ENCODE results near the gene NFATC2IP. TPM values are rescaled to one million over a fixed set of nuclear protein-coding genes. Genes with fewer than 3 reads are reported as not detected.

Gene NFATC2IP
- total and polyA plus RNA-seq, 2 of the 13 experiments (the other 11 are each of a cell fraction or from before 2014, with no cell fraction given) = 32.1 to 48.5 TPM

GRCh38 chr16:28974437-28975157, 23.9 kb downstream of the NFATC2IP start, which contains the start of gene SPNS1 (continued):
- TF ChIP-seq CSRNP2 (CRISPR knock-in tag; conservative IDR thresholded peaks at IDR 0.05; ENCODE audit: low read depth) = peak; percentile 87; the same call in 1 of the 2 replicates
- TF ChIP-seq JUN (CRISPR knock-in tag; IDR thresholded peaks at IDR 0.05) = peak; percentile 17; the same call in 1 of the 2 replicates
- peak; percentile 88 for TF ChIP-seq MEIS2 (CRISPR knock-in tag; IDR thresholded peaks at IDR 0.05)
- TF ChIP-seq CHCHD3 (CRISPR knock-in tag; IDR thresholded peaks at IDR 0.05) = no peak
- peak; percentile 98 for TF ChIP-seq TAF1 (CRISPR knock-in tag; IDR thresholded peaks at IDR 0.05)
- TF ChIP-seq ZNF12 (CRISPR knock-in tag; IDR thresholded peaks at IDR 0.05) = no peak
- TF ChIP-seq ZBTB43 (CRISPR knock-in tag; conservative IDR thresholded peaks at IDR 0.05) = peak; percentile 79; the same call in 1 of the 2 replicates
- TF ChIP-seq ZFP36 (IDR thresholded peaks at IDR 0.05; ENCODE audit: borderline replicate concordance, low read depth, low read length, partially characterized antibody) = no peak
- TF ChIP-seq ZNF513 (CRISPR knock-in tag; conservative IDR thresholded peaks at IDR 0.05) = no peak
- TF ChIP-seq ZNF260 (CRISPR knock-in tag; IDR thresholded peaks at IDR 0.05; ENCODE audit: borderline replicate concordance, low read depth) = no peak; the same call in 1 of the 2 replicates
- no peak for TF ChIP-seq ZNF121 (CRISPR knock-in tag; IDR thresholded peaks at IDR 0.05)
- no peak for TF ChIP-seq ZNF569 (CRISPR knock-in tag; IDR thresholded peaks at IDR 0.05; ENCODE audit: borderline replicate concordance)
- peak; percentile 59; the same call in 1 of the 2 replicates for TF ChIP-seq ONECUT2 (CRISPR knock-in tag; IDR thresholded peaks at IDR 0.05)
- no peak; the same call in 1 of the 2 replicates for TF ChIP-seq AHDC1 (CRISPR knock-in tag; IDR thresholded peaks at IDR 0.05; ENCODE audit: borderline replicate concordance)
- peak; percentile 61; the same call in 1 of the 2 replicates for TF ChIP-seq SMAD3 (CRISPR knock-in tag; IDR thresholded peaks at IDR 0.05)
- peak; percentile 98; the same call in 1 of the 2 replicates for TF ChIP-seq ZNF275 (CRISPR knock-in tag; IDR thresholded peaks at IDR 0.05; ENCODE audit: borderline replicate concordance)
- TF ChIP-seq ADNP (CRISPR knock-in tag; IDR thresholded peaks at IDR 0.05) = no peak

Data from HepG2 (cell line).